NCI-H1436 treated with DMSO at 0.1 percent for 48 hours (cell line): ENCODE results near the gene FILIP1L.

Source experiments
- DNase-seq: peaks from one replicate; lab custom pipeline; 2025; lab: John Stamatoyannopoulos, UW

FILIP1L gene

DNA sequence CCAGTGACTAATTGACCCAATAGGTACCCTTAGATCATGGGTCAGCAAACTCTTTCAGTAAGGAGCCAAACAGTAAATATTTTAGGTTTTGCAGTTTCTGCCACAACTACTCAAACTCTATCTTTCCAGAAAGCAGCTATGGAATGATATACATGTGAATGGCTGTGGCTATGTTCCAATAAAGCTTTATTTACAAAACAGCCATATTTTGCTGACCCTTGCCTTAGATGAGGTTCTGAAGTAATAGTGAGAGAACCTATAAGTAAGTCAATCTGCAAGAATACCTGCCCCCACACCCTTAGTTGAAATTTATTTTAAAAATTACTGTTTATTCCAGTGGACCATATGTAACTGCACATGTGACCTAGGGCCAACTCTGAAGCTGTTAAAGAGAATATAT lies 162.6 kb downstream of the FILIP1L start:
- no peak for DNase-seq

DNA sequence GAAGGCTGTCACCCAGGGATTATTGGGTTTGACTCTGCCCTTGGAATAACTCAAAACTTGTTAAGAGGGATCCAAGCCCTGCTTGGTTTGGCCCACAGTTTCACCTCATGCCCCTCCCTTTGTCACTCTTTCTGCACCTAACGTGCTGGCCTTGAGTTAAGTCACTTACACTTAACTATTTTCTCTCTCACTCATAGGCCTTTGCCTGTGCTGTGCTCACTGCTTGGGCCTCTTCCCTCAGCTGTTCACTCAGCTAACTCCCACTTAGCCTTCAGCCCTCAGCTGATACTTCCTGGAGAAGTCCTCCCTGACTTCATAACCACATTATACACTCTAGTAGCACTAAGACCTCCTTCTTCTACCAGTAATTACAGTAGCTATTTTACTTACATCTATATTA lies 163.4 kb downstream of the FILIP1L start:
- DNase-seq, result no peak

DNA sequence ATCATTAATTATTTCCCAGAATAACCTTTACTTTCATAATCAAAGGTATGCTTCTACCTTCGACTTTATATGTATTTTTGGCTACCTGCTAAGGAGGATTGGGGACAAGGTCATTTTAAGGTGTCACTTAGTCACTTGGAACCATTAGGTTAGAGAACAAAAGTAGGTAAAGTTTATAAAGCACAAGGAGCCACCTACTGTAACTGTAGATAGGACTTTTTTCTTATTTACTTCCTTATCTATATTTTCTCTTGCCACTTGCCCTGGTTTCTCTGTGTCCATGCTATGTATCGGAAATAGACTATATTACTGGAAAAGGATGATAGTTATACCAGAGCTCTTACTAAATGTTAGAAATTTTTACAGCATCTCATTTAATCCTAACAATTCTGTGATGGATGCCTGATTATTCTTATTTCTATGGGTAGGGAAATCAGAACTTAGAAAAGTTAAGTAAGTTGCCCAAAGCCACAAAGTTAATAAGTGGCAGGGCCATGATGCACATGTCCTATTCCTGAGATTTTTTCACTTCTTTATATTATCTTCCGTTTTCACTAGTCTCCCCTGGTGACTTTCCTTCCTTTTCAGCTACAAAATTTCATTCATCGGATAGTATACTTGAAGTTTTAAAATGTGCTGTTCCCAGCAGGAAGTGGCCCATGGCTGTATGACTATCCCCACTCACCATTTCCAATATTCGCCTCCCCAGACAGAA lies 164.2 kb downstream of the FILIP1L start:
- DNase-seq, result no peak

DNA sequence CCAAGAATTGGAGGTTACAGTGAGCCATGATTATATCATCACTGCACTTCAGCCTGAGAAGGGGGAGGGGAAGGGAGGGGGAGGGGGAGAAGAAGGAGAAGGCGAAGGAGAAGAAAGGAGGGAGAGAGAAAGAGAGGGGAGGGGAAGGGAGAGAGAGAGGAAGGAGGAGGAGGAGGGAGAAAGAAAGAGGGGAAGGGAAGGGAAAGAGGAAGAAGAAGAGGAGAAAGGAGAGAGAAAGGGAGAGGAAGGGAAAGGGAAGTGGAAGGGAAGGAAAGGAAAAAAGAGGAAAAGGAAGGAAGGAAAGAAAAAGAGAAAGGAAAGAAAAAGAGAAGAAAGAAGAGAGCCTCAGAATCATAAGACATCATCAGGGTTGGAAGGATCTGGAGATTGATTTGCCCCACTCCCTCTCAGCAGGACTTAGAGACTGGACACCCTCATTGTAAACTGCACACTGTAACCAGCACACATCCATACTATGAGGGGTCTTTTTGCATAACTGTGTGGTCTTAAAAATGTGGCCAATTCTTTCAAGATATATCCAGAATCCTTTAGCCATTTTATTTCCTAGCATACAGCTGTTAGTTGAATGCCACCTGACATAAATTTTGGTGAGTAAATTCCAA lies 165.7 kb downstream of the FILIP1L start:
- DNase-seq, result no peak

DNA sequence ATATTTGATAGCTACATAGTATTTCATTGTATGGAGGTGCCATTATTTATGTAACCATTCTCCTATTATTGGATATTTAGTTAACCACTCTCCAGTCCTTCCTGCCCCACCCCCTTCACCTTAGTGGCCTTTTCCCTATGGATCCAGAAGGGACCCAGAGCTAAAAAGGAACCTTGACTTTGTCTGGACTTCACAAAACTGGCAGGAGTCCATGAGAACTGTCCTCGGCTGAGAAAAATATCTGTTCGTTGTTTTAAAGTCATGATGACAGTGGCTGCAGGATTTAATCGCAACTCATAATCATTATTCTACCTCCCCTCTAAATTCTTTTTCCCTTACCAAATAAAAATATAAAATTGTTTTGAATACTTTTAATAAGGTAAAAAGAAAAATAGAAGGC lies 166.9 kb downstream of the FILIP1L start:
- DNase-seq, result no peak

DNA sequence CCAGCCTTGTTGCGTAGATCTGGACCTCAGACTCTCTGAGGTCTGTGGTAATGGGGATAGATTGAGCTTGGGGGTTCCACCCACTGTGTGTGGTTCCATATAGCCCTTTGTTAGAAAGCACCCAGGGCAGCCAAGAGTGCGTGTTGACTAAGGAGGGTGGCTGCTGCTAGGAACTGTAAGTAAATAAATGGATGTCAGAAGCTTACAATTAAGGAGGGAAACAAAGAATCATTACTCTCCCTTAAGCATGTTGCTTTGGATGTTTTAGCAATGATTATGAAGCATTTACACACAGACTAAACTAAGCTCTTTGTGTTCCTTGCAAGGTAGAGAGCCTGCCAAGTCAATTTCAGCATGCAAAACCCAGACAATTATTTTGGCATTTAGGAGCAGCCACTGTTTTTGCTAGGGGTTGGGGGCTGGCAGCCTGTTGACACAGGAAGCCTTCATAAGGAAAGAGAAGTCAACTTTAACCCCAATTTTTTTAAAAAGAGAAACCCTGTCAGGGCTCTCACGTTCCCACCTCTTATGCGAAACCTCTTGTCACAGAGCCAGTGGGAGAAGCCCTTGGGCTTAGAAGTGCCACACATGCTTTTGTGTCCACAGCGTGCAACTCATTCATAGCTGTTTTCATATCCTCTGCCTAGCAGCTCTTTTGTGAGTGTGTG lies 168.8 kb downstream of the FILIP1L start:
- no peak for DNase-seq

DNA sequence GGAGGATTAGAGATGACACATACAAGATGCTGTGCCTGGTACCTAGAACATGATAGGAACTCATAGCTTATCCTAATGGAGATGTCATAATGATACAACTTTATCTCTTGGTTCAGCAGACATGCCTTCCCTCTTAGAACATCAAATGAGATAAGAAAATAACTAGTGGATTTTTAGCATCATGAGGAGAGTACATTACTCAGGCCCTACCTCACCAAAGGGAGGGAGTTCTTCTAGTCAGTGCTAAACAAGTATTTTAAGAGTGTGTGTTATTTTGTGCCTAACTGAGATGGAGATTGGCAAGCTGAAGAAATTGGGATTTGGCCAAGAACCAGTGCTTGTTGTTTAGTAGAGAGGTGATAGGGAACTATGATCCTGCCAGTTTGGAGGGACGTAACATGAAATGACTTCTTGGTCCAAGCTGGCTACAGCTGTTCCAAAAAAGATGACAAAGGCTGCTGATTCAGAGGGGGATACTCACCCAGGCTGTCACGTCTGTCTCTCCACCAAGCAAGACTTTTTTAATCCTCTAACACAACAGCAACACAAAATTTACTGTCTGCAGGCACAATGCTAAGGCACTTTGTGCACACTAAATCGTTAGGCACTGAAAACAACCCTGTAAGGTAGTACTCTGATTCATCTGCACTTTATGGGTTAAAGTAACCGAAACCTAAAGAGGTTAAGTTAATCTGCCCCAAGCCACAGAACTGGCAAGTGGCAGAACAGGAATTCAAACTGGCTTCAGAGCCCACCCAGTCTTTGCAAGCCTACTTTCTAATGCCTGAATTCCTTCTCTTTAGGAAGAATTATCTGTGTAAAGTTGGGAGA lies 170.2 kb downstream of the FILIP1L start:
- no peak for DNase-seq

DNA sequence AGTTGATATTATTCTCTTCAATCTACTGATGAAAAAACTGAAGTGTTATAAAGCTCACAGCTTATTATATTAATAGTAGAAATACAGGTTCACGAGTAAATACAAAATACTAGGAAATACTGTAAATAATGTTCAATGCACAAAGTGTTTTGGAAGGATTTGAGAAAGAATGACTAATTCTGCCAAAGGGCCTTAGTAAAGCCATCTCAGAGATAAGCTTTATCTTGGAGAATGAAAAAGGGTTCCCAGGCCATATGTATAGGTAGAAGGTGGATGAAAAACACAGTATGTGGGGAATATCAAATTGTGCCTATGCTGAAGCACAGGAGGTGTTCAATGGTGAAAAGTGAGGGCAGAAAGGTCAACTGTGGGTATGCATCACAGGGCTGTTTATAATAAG lies 173.1 kb downstream of the FILIP1L start:
- no peak for DNase-seq

DNA sequence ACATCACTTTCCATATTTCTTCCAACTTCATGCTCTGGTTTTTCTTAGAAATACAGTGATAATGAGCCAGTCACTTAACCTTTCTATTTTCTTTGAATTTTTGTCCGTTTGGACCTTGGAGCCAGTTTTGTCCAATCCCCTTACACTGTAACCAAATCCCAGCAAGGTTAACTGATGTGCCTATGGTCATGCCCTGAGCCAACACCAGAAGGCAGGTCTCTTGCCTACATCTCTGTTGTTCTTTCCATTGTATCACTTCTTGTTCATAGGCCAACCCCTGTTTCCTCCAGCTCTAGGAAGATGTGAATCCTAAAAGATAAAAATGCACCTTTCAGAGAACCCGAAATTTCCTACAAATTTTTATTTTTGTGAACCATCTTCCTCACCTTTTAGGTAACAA lies 174.0 kb downstream of the FILIP1L start:
- DNase-seq, result no peak

DNA sequence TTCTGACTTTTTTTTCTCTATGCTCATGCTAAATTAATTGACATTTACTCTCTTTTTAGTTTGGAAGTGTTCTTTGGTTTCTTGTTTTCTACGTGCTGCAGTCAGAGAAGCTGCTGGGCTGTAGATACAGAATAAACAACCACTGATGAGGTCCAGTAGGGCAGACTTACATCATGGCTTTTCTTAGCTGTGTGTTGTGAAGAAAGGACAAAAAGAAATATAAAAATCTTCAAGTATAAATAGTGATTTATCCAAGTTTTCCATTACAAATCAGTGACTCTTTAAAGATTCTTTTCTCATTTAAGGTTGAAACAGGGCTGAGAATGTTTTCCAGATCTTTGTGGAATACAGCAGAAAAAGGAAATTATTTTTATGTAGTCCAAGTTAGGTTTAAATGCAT lies 174.4 kb downstream of the FILIP1L start:
- no peak for DNase-seq

DNA sequence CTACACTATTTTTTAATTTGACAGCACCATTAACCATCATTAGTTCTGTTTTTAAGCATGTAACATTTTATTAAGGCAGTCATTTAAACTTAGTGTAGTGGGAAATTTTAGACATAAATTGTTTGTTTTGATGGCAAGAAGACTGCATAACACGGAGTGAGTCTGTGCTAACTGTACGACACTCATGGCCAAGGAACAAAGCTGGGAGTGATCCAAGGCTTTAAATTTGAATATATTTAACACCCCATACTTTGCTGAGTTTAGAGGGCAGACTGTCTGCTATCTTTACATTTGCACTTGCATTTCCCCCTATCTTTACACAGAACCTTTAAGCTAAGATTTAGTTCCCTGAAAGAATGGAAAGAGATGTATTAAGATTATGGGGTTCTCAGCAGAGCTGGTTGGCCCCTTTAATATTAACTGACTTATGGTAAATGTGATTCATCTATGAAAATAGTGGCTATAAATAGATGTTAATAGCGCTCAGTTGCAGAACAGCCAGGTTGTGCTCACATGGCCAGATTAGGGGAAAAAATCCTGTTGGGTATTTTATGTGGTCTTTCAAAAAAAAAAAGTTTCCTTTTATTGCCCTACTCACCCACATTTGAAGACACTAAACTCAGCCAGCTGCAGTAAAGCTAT lies 175.9 kb downstream of the FILIP1L start:
- no peak for DNase-seq

DNA sequence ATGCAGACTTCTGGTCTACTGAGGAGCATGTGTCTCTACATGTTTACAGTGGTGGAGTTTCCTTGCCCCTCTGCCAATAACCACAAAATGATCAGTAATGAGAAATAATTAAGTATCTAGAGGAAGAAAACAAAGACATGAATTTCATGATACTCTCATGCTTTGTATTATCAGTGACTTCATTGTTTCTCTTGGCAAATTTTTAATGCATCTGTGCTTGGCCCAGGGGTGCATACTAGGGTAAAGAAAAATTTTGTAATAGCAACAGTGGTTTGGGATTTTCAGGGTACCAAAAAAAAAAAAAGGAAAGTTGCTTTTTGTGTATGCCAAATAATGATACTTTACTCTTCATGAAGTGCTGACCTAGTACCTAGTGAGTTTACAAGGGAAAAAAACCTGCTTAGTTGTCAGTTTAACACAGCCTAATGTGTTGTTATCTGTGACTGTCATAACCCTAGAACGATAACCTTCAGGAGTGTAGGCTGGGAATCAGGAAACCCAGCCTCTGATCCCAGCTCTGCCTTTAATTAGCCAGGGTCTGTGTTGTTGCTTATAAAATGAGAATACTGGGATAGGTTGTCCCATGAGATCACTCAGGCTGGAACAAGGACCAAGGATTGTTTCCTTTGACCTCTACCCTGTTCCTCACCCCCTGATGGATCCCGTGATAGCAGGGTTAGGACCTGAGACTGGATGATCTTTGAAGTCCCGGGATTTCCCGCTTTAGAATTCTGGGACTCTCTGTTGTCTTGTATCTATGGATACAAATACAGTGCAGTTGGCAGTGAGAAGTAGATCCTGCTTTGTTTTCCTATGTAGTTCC lies 179.1 kb downstream of the FILIP1L start:
- DNase-seq, result no peak

DNA sequence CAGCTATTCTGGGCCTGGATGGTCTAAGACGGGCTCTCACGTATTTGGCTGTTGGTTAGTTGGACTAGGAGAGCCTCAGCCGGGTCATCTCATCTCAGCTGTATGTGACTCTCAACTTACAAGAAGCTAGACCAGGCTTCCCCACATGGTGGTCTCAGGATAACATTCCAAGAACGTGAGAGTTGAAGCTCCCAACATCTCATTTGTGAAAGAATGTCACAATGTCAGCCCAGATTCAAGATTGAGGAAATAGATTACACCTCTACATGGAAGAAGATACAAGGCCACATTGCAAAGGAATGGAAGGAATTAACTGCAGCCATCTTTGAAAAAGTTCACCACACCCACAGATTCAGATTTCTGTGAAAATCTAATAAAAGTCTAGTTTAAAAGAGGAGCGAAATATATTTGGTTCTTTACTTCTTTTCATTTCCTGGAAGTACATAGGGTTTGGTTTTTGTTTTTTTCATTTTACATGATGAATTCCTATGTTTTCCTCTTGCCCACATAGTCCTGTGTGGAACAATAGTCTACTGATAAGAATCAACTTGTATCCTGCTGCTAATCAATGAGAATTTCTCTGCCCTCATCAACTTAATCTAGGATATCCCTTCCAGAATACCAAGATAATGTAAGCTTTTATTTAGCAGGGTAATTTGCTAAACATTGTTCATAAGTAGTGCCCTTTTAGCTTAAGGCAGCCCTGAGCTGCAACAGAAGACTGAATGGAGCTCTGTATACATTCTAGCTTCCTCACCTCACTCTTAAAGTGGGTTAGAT lies 180.1 kb downstream of the FILIP1L start:
- DNase-seq, result no peak

DNA sequence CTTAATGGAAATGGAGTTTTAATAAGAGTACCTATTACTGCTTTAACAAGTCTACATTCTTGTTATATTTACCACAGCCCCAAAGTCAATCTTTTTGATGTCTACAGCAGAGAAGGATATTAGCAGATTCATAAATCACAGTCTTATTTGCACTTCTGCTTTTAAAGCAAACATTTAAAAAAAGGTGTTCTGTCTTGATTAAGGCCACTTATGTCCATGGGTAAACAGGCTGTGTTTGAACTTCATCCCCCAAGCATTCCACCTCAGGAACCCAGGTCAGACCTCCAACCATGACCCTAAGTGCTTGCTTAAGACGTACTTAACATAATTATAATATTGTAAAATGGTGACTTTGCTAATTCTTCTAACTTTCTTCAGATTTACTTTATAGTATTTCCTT lies 183.2 kb downstream of the FILIP1L start:
- no peak for DNase-seq

DNA sequence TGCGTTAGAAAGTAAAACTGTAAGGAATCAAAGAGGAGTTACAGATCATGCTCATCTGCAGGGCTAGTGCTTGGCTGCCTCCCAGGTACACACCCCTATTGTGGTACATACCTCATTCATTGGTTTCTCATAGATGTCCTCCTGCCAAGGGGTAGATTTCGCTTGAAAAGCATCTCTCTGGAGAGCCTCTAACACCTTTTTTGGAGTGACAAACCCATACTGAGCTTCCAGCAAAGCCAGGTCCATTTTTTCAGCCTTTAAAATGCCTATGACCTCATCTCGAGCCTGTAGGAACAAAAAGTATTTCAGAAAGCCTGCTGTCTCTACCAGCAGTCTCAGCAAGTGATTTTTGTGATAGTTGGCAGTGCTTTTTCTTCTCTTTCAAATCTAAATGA lies 184.6 kb downstream of the FILIP1L start:
- no peak for DNase-seq

DNA sequence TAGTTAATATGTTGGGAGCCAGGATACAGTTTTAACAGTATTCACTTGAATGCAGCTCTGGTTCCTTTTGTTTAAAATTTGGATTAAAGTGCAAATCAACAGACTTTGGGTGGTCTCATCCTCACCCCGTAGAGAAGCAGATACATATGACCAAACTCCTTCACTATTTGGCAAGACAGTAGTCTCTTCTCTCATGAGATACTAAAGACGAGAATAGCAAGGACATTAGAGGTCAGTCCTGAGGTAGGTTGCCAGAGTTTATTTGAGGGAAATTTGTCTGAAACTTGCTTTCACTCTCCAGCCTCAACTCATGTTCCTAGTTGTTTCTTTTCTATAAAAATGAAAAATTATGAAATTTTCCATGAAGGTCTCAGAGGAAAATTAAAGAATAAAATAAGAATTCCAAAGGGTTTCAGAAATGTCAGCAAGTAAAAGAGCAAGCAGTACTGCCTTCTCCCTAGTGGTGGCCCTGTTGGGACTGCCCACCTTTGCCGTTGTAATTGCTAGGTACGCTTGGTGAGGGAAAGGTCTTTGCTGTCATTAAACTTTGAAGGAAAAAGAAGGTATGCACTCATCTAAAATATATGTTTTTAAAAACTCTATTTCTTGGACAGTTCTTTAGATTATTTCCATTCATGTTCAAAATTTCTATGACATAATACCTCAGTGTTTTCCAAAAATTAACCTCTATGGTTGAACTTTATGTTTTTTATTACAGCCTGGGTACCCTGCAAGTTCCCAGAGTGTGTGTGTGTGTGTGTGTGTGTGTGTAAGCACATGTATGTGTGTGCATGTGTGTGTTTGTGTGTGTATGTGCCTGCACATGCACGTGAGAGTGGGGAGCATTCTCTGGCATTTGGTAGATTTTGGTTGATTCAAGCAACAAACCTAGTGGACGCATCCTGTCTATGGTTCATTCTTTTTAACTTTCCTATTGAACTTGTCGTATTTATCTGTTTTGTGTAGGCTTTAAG lies 185.2 kb downstream of the FILIP1L start:
- DNase-seq, result no peak

DNA sequence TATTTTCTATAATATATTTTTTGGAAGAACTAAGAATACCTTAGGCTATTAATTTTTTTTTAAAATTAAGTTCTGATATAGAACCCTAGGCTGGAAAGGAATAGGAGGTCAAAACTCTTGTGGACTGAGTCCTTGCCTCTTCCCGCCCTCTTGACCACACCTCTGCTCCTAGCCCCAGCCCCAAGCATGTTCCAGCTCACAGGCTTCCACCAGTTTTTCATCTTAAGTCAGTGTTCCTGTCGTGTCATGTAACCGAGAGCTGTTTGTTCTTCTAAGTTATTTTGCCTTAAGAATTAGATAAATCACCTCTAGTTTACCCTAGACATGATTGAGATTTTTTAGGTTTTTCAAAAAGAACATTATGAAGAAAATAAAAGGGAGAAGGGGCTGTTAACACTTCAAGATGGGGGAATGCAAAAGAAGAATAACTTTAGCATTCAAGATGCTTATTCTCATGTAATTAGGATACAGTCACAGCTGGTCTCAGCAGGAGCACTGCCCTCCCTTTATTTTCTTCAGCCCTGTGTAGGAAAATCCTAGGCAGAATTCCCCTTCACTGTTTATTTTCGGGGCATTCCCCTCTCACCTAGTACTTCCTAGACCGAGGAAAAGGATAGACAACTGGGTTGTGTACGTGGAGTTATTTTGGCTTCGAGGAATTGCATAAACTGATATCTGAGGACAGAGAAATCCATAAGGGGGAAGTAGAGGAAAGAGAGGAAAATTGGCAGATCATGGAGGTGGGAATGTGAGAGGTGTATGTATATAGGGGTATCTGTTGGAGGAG lies 186.4 kb downstream of the FILIP1L start:
- DNase-seq, result no peak

DNA sequence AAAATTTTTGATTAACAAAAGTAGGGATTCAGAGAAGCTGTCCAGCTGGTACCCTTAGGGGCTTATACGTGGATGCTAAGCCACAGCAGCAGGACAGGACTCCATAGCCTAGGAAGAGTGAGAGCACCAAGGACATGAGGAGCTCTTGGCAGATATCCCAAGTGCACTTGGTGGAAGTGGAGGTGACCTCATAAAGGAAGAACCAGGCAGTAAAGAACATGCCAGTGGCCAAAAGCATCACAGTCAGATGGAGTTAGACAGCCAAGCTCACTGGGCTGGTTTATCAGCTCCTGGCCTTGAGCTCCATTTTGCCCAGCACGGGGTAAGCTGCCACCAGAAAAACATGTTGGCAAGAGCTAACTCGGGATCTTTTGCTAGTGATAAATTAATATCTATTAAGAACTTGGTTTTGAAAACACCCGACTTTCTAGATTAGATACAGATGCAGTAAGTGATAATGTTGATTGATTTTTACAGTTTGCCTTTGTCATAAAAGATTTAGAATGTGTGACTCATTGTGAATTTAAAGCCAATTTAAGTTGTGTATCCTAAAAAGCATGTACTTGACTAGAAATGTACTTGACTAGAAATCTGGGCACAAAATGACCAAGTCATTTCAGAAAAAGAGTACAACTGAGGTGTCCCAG lies 188.6 kb downstream of the FILIP1L start:
- no peak for DNase-seq
